CD4-positive, alpha-beta T cell (primary cell): ENCODE measurements around the gene EXT2. TPM values are rescaled to one million over a fixed set of nuclear protein-coding genes. Genes with fewer than 3 reads are reported as not detected.

Experiments used
- ATAC-seq: fragments of 200-7000 bp; cut with Tn5 transposase; one replicate; pipeline ENCODE4 v1.10.0; 2022; ENCODE audit warnings: mild to moderate bottlenecking; ENCODE audit not compliant: poor library complexity
- CTCF ChIA-PET: fragments of 350-600 bp; sonication (Branson Sonifier 250); formaldehyde crosslinking; loops from one replicate; lab custom pipeline; 2021; ENCODE audit warnings: antibody characterized with exemption, inconsistent platforms; lab: Charles Lee
- POLR2A ChIA-PET: fragments of 350-600 bp; sonication (Branson Sonifier 250); formaldehyde crosslinking; loops from one replicate; lab custom pipeline; 2021; ENCODE audit warnings: antibody characterized with exemption, inconsistent platforms; lab: Charles Lee
- DNase-seq, 14 experiments: peaks; one replicate each; pipeline ENCODE4 v3.0.0-alpha.2; 2013 to 2020; ENCODE audit warnings: mixed read lengths in 2 of 14
- H3K27ac ChIP-seq, 2 donors: one replicate each; pipeline versions ENCODE4 v1.5.1 to v1.7.0; 2013; ENCODE audit warnings: low read length in 2 of 2, low read depth in 1 of 2, mild to moderate bottlenecking in 1 of 2
- H3K27me3 ChIP-seq, 2 experiments: 1 replicate in 1 of 2; 2 replicates in 1 of 2; pipeline versions ENCODE4 v1.6.1 to v1.7.0; 2013; ENCODE audit warnings: low read length in 2 of 2, control low read depth in 1 of 2, mild to moderate bottlenecking in 1 of 2, moderate library complexity in 1 of 2; ENCODE audit not compliant: insufficient read depth in 2 of 2, control insufficient read depth in 1 of 2
- H3K36me3 ChIP-seq: one replicate; pipeline ENCODE4 v1.6.1; 2013; ENCODE audit warnings: low read length, control low read depth; ENCODE audit not compliant: insufficient read depth
- H3K4me1 ChIP-seq: one replicate; pipeline ENCODE4 v1.6.1; 2013; ENCODE audit warnings: low read length, control low read depth; ENCODE audit not compliant: insufficient read depth
- H3K4me3 ChIP-seq: one replicate; pipeline ENCODE4 v1.5.1; 2013; ENCODE audit warnings: mild to moderate bottlenecking, low read length, moderate library complexity
- H3K9me3 ChIP-seq, 2 experiments: 1 replicate in 1 of 2; 2 replicates in 1 of 2; pipeline versions ENCODE4 v1.6.1 to v1.7.0; 2013; ENCODE audit warnings: low read length in 2 of 2, mild to moderate bottlenecking in 2 of 2, control low read depth in 1 of 2, moderate library complexity in 1 of 2; ENCODE audit not compliant: control insufficient read depth in 1 of 2, insufficient read depth in 1 of 2
- H3K27ac Mint-ChIP-seq: one replicate; pipeline ENCODE4 v1.8.0; 2020; ENCODE audit warnings: mixed read lengths
- H3K27me3 Mint-ChIP-seq: one replicate; pipeline ENCODE4 v1.8.0; 2021; ENCODE audit warnings: mixed read lengths
- H3K36me3 Mint-ChIP-seq: one replicate; pipeline ENCODE4 v1.8.0; 2021; ENCODE audit warnings: low read depth, mixed read lengths
- H3K4me1 Mint-ChIP-seq: one replicate; pipeline ENCODE4 v1.8.0; 2021; ENCODE audit warnings: low read depth, mixed read lengths
- H3K4me3 Mint-ChIP-seq: one replicate; pipeline ENCODE4 v1.8.0; 2020; ENCODE audit warnings: mild to moderate bottlenecking, mixed read lengths
- H3K9me3 Mint-ChIP-seq: one replicate; pipeline ENCODE4 v1.8.0; 2020; ENCODE audit warnings: mixed read lengths
- intact Hi-C, 2 experiments: fragments of 100-400 bp; cut with DNase I in 1 of 2; cut with micrococcal nuclease in 1 of 2; formaldehyde crosslinking; loops; one replicate each; pipeline versions ENCODE4 v1.15.1 to v1.9.0; 2023 to 2025; cut with DNase I, micrococcal nuclease
- total RNA-seq, 174 experiments: library from RNA in 2 of 174; stranded (reverse) in 2 of 174; gene quantifications; one replicate each; pipeline ENCODE4 v1.2.3 and lab custom pipeline; 2021 to 2026
- TF ChIP-seq, protein P1 (sequence below): fragments of 200-600 bp; IDR thresholded peaks from one replicate; pipeline ENCODE4 v1.8.0; 2022; ENCODE audit warnings: antibody characterized with exemption, mild to moderate bottlenecking

Gene EXT2
- total RNA-seq, 2 experiments from 2014 or later: 17.1 to 17.5 TPM

DNA sequence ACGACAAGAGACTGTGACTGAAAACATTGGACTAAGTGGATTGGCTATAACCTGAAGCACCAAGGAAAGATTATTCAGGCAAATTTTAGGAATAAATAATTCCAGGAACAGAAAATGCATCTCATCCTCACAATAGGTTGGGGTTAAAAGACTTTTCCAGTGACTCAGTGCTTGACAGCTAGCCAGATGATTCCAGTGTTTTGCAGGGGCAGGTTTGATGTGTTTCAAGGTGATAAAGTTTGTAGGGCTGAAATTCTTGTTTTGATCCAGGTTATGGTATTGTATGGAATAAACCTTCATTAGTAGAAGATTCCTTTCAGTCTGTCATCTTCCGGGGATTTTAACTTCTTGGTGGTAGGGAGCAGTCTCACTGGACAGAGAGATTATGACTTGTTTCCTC is 2.3 kb downstream of the EXT2 start:
- no peaks in the 10 kb centered on the region for H3K9me3 Mint-ChIP-seq
- DNase-seq (no peak), ATAC-seq (no peak)
- Histone ChIP-seq H3K27ac (no peak overlapping the region), H3K4me3 (no peak overlapping the region), H3K27me3 (no peaks in the 10 kb centered on the region), H3K4me1 (peaks cover 18% of the 10 kb centered on the region), H3K9me3 (no peaks in the 10 kb centered on the region), H3K36me3 (no peaks in the 10 kb centered on the region)
- CTCF ChIA-PET: no interaction called here
- H3K36me3 Mint-ChIP-seq: no peaks in the 10 kb centered on the region
- H3K4me3 Mint-ChIP-seq: peak overlapping the region; percentile 62
- no peaks in the 10 kb centered on the region for H3K27me3 Mint-ChIP-seq
- intact Hi-C loops: loop anchor here in 1 of 2 experiments (10.0 kb wide), 2 partner anchors 213 to 1047 kb away; partner anchors contain the start of genes ALKBH3 and PRDM11
- no peak overlapping the region for H3K27ac Mint-ChIP-seq
- H3K4me1 Mint-ChIP-seq: peaks cover 63% of the 10 kb centered on the region
- POLR2A ChIA-PET: no interaction called here
- TF ChIP-seq, protein P1, sequence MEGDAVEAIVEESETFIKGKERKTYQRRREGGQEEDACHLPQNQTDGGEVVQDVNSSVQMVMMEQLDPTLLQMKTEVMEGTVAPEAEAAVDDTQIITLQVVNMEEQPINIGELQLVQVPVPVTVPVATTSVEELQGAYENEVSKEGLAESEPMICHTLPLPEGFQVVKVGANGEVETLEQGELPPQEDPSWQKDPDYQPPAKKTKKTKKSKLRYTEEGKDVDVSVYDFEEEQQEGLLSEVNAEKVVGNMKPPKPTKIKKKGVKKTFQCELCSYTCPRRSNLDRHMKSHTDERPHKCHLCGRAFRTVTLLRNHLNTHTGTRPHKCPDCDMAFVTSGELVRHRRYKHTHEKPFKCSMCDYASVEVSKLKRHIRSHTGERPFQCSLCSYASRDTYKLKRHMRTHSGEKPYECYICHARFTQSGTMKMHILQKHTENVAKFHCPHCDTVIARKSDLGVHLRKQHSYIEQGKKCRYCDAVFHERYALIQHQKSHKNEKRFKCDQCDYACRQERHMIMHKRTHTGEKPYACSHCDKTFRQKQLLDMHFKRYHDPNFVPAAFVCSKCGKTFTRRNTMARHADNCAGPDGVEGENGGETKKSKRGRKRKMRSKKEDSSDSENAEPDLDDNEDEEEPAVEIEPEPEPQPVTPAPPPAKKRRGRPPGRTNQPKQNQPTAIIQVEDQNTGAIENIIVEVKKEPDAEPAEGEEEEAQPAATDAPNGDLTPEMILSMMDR: no peak

DNA sequence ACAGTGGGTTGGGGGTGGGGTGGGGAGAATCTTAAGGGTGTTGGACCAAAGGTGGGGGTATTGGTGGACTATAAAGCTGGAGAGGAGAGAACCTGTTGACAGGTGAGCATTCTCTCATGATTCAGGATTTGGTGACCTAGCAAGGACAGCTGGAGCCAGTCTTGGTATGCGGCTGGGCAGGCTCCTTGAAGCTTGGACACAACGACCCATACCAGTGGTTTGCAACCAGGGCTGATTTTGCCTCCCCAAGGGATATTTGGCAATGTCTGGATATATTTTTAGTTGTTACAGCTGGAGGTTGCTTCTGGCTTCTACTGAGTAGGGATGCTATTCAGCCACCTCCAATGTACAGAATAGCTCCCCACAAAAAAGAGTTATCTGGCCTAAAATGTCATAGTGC is 5.6 kb downstream of the EXT2 start:
- no peak for ATAC-seq
- Histone ChIP-seq H3K27ac (no peak overlapping the region), H3K4me1 (peaks cover 8% of the 10 kb centered on the region), H3K9me3 (no peaks in the 10 kb centered on the region), H3K27me3 (no peaks in the 10 kb centered on the region), H3K4me3 (no peak overlapping the region), H3K36me3 (no peaks in the 10 kb centered on the region)
- CTCF ChIA-PET: interaction anchor here (1.1 kb wide), 1 partner anchor 9 kb away, joined by 3 read pairs; no protein-coding TSS in a partner anchor
- Mint-ChIP-seq H3K27me3 (no peaks in the 10 kb centered on the region), H3K4me3 (no peak overlapping the region), H3K27ac (no peak overlapping the region), H3K9me3 (no peaks in the 10 kb centered on the region), H3K36me3 (peaks cover 14% of the 10 kb centered on the region), H3K4me1 (peaks cover 60% of the 10 kb centered on the region)
- no peak for DNase-seq
- TF ChIP-seq, protein P1: no peak
- intact Hi-C loops: no loop called here
- POLR2A ChIA-PET: no interaction called here

DNA sequence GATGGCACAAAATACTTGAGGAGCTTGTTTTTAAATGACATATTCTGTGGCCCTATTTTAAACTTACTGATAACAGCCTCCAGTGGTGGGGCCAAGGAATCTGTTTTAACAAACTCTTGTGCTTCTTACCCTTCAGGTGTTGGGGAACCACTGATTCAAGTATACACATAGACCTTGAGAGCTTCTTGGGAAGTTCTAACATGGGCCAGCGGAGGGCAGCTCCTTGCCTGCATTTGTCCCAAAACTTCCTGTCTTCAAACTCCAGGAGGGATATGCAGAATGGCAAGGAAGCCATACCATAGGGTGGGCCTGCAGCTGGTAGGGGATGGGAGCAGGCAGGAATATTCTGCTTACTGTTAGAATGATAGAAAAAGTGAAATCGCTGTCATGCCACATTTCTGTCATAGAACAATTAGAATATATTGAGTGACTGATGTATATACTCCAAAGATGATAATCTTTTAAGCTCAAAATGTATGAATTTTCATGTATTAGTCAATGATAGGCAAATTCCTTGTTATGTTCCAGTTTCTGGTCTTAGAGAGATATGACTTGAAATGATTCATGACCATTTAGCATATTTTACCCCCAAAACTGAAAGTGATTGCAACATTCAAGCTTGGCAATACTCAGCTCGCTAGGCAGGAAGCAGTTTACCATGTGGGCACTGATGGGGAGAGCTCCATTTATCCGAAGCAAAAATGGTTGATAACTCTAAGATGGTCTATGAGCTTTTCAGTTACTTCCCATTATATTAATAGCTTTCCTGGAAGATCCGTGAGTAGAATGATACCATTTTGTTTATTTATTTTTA is 9.2 kb downstream of the EXT2 start:
- Mint-ChIP-seq H3K36me3 (peaks cover 37% of the 10 kb centered on the region), H3K27ac (no peak overlapping the region), H3K4me1 (peaks cover 42% of the 10 kb centered on the region), H3K4me3 (no peak overlapping the region), H3K9me3 (no peaks in the 10 kb centered on the region), H3K27me3 (no peaks in the 10 kb centered on the region)
- Histone ChIP-seq H3K4me3 (no peak overlapping the region), H3K27ac (no peak overlapping the region), H3K27me3 (no peaks in the 10 kb centered on the region), H3K9me3 (no peaks in the 10 kb centered on the region), H3K36me3 (peaks cover 10% of the 10 kb centered on the region), H3K4me1 (no peaks in the 10 kb centered on the region)
- ATAC-seq (no peak), DNase-seq (no peak)
- ChIA-PET CTCF (interaction anchor here (0.6 to 3.3 kb wide), 3 partner anchors 10 to 39 kb away, joined by 3 to 34 read pairs (median 4); partner anchors contain the start of genes ACCS and EXT2), POLR2A (interaction anchor here (1.0 to 2.0 kb wide), 4 partner anchors 10 to 38 kb away, joined by 3 to 11 read pairs (median 5); partner anchors contain the start of gene ACCS)
- TF ChIP-seq, protein P1: no peak
- intact Hi-C loops: no loop called here
